HG03060 (cell line): ENCODE measurements around the gene BMPR1A.
A peak's percentile ranks its signal among the peaks of the same experiment; 100 is the strongest.
"Not testable (repeated sequence)": the region's sequence is repeated elsewhere in the genome, so short reads cannot be mapped to it uniquely, and the experiment has no call there.

Experiments
- ATAC-seq: cut with Tn5 transposase; IDR thresholded peaks from one replicate; pipeline ENCODE4 v1.9.1; 2021; ENCODE audit warnings: low read depth, moderate number of reproducible peaks; ENCODE audit not compliant: unreplicated experiment

BMPR1A gene

DNA sequence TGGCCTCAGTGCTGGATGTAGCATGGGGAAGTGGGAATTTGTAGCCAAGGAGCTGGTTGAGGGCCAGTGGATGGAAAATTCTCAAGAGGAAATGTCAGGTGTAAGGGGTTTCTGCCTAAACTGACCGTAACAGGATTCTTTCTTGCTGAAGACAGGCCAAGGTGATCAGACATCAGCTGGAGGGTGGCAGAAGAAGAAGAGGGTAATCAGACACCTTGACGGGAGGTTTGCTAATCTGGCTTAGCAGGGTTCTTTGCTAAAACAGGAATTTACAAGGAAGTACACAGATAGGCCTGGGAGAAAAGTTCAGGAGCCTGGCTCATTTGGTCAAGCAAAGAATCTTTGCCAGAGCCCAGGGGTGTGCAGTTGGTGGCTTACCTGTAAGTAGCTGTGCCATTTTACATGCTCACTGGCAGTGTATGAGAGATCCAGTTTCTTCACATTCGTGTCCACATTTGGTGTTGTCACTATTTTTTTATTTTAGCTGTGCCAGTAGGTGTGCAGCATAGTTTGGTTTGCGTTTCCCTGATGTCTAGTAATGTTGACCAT is 73.7 kb downstream of the BMPR1A start:
- ATAC-seq = no peak

GRCh38 chr10:86833969-86834368 is 77.5 kb downstream of the BMPR1A start:
- ATAC-seq = no peak

GRCh38 chr10:86836044-86836443 is 79.6 kb downstream of the BMPR1A start:
- no peak for ATAC-seq

- ATAC-seq = no peak
These were observed 81.2 kb downstream of the BMPR1A start for GRCh38 chr10:86837663-86838062.

GRCh38 chr10:86840498-86840897 is 84.1 kb downstream of the BMPR1A start:
- no peak for ATAC-seq

GRCh38 chr10:86846088-86846487 is 89.7 kb downstream of the BMPR1A start:
- ATAC-seq = no peak

DNA sequence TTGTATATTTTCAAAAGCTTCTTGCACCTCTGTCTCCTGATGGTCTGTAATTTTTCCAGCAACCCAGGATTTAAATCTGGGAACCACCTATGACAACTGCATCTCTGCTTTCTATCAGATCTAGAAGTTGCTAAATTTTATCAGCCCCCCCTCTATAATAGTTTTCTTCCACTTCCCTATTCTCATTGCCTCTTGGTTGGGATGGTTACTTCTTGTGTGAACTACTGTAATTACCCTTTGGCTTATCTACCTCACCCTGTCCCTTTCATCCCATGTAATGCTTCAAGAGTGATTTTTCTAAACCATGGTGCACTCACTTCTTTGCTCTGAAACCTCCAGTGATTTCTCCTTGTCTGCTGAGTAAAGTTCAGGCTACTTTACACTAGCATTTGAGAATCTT is 92.3 kb downstream of the BMPR1A start:
- ATAC-seq = no peak

GRCh38 chr10:86849181-86849894 is 92.9 kb downstream of the BMPR1A start:
- peak; percentile 65 for ATAC-seq

DNA sequence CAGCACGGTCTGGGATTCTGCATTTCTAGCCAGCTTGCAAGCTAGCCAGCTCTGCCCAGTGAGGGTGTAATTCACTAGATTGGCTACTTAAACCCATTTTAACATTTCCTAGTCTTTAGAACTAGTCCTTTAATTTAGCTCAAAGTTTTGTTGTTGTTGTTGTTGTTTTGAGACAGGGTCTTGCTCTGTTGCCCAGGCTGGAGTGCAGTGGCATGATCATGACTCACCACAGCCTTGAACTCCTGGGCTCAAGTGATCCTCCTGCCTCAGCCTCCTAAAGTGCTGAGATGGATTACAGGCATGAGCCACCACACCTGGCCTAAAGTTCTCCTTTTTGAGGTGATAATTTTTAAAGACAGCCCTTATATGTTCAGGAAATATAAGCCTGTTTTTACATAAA is 94.1 kb downstream of the BMPR1A start:
- ATAC-seq = no peak

- ATAC-seq = no peak
These were observed 95.1 kb downstream of the BMPR1A start for GRCh38 chr10:86851328-86852207.

- not testable (repeated sequence) for ATAC-seq
These were observed 97.2 kb downstream of the BMPR1A start for GRCh38 chr10:86853582-86853981.

GRCh38 chr10:86855513-86855912 is 99.1 kb downstream of the BMPR1A start:
- ATAC-seq = no peak

DNA sequence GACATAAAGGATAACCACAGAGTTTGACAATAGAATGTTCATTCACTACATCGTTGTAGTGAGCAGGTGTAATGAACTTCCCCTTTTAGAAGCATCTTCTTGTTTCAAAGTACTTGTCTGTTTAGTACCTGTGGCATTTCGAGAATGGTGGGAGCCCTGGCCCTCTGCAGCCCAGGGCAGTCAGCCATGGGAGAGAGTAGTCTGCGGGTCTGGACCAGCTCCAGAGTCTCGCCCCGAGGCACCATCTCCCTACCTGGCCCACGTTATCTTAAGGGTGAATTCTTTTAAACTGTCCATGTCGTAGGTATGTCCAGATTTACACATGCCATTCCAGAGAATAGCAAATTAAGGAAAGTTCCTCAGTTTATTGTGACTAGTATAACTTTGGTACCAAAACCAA is 99.7 kb downstream of the BMPR1A start:
- no peak for ATAC-seq

GRCh38 chr10:86857128-86857721 is 100.8 kb downstream of the BMPR1A start:
- ATAC-seq = no peak

DNA sequence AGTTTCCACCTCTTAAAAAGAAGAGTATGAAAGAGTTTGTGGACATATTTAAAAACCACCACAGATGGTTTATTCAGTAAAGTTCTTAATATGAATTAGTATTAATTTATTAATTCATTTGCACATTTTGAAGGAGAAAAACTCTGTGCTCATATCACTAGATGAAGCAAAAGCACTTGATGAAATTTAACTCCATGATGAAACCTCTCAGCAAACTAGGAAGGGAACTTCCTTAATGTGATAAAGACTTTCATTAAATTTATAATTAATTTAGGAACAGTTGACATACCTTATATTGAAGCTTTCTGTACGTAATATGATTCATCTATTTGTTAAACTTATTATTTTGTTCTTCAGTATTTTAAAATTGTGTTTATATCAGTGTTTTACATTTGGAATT is 101.6 kb downstream of the BMPR1A start:
- no peak for ATAC-seq

- no peak for ATAC-seq
These were observed 104.9 kb downstream of the BMPR1A start for GRCh38 chr10:86861351-86861750.

GRCh38 chr10:86862373-86862772 is 106.0 kb downstream of the BMPR1A start:
- ATAC-seq = no peak

DNA sequence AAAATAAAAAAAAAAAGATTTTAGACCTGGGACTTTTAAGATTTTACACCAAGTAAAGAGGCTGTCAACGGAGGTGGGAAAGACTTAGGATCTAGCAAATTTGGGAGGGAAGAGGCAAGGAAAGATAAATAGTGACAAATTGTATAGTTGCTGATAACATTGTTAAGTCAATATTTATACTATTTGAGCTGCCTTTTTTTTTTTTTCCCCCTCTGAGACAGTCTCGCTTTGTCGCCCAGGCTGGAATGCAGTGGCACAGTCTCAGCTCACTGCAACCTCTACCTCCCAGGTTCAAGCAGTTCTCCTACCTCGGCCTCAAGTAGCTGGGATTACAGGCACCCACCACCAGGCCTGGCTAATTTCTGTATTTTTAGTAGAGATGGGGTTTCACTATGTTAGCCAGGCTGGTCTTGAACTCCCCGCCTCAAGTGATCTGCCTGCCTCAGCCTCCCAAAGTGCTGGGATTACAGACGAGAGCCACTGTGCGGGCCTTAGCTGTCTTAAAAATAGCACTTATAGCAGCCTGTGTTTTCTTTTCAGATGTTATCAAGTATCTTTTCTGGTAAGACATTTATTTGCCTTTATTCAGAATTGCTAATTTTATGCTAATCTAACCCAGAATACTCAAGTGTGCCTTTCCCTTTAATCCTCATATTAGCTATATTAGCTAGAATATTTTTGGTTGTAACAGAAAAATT is 106.5 kb downstream of the BMPR1A start:
- no peak for ATAC-seq

GRCh38 chr10:86863484-86863842 is 107.0 kb downstream of the BMPR1A start:
- no peak for ATAC-seq

DNA sequence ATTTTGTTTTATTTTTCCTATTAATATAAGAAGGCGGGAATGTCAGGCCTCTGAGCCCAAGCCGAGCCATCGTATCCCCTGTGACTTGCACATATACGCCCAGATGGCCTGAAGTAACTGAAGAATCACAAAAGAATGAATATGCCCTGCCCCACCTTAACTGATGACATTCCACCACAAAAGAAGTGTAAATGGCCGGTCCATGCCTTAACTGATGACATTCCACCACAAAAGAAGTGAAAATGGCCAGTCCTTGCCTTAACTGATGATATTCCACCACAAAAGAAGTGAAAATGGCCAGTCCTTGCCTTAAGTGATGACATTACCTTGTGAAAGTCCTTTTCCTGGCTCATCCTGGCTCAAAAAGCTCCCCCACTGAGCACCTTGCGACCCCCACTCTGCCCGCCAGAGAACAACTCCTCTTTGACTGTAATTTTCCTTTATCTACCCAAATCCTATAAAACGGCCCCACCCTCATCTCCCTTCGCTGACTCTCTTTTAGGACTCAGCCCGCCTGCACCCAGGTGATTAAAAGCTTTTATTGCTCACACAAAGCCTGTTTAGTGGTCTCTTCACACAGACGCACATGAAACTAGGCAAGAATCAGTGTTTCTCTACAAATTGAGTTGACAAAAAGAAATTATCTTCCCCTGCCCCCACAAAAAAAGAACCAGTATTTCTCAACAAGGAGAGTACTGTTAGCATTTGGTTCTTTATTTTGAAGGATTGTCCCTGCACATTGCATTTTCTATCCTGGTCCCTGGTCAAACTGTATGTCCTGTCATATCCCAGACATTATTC is 108.8 kb downstream of the BMPR1A start:
- ATAC-seq = not testable (repeated sequence)
